ENCODE measurements around the gene SDR39U1.

DNA sequence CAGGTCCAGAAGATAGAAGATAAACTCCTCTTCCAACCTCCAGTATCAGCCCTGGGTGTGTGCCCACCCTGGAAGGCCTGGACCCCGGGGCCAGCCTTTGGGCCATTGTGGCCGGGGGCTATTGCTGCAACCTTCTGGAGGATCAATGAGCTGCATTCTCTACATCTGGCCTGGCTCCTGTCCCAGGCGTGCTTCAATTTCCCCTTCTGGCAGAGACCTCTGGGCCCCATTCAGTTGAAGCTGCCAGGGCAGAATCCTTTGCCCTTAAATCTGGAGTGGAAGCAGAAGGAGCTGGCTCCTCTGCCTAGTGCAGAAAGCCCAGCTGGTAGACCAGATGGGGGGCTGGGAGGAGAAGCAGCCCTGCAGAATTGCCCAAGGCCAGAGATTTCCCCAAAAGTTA, 33.8 kb downstream of the SDR39U1 start:
- TF ChIP-seq, protein P1, sequence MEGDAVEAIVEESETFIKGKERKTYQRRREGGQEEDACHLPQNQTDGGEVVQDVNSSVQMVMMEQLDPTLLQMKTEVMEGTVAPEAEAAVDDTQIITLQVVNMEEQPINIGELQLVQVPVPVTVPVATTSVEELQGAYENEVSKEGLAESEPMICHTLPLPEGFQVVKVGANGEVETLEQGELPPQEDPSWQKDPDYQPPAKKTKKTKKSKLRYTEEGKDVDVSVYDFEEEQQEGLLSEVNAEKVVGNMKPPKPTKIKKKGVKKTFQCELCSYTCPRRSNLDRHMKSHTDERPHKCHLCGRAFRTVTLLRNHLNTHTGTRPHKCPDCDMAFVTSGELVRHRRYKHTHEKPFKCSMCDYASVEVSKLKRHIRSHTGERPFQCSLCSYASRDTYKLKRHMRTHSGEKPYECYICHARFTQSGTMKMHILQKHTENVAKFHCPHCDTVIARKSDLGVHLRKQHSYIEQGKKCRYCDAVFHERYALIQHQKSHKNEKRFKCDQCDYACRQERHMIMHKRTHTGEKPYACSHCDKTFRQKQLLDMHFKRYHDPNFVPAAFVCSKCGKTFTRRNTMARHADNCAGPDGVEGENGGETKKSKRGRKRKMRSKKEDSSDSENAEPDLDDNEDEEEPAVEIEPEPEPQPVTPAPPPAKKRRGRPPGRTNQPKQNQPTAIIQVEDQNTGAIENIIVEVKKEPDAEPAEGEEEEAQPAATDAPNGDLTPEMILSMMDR (IDR thresholded peaks at IDR 0.05; ENCODE audit: low read length) = no peak
- no peak for TF ChIP-seq EZH2 (optimal IDR thresholded peaks at IDR 0.05; ENCODE audit: low read depth, low read length)
